Measurements from ENCODE around the gene NFIB. TPM values are rescaled to one million over a fixed set of nuclear protein-coding genes. Genes with fewer than 3 reads are reported as not detected.
A peak's percentile ranks its signal among the peaks of the same experiment; 100 is the strongest.

Gene NFIB
- 153 and 193 TPM in 2 replicates for total RNA-seq

DNA sequence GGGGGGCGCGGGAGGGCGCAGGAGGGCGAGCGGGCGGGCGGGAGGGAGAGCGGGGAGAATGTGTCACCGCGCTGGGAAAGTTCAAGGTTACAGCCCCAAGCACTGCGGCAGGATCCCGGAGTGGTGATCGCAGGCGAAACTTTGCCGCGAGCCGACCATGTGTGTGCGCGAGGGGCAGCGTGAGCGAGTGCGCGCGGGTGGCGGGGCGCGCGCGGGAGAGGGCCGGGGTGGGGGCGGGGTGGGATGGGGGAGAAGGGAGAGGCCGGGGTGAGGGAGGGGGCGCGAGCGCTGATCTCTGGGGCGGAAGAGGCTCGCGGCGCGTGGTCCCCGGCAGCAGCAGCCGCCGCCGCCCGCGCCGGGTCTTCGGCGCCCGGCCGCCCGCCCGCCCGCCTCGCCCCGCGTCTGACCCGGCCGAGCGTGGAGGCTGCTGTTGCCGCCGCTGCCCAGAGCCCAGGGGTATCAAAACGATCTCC lies at the start of gene NFIB:
NFIB (minus strand) TSS at position 191 of the 473 bp plus-strand sequence. CDS start 630 bp downstream, outside the sequence.
- DNase-seq = peak; percentile 73

DNA sequence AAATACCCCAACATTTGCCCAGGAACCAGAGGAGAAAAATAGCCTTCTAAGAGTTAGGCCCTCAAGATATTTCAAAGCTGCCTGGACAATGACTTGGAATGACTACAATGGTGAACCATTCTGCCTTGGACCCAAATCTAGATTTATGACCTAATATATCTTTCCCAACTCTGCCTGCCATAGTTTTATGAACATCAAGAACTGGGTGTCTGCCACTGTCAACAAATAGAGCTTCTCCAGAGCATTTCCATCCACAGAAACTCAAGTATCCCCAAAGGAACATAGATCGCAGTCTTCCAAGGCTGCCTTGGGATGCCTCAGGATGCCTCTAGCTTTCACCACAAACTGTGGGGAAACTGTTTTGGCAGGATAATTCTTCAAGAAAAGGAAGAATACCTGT lies 48.2 kb upstream of the NFIB start:
- no peak for DNase-seq

DNA sequence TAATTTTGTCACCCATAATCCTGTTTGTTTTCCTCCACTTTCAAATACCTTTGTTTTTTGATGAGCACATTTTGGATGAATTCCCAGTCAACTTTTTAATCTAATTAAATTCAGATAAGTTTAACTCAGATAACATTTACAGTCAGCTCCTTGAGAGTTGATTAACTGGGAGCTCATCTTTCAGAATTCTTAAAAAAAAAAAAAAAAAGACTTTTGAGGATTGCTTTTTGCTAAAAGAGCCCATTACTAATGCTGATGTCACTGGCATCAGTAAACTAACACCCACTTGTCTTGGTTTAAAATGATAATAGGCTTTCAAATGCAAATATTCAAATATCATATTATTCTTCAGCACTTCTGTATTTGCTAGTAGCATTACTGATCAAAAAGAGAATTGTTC lies 47.1 kb upstream of the NFIB start:
- DNase-seq = no peak

DNA sequence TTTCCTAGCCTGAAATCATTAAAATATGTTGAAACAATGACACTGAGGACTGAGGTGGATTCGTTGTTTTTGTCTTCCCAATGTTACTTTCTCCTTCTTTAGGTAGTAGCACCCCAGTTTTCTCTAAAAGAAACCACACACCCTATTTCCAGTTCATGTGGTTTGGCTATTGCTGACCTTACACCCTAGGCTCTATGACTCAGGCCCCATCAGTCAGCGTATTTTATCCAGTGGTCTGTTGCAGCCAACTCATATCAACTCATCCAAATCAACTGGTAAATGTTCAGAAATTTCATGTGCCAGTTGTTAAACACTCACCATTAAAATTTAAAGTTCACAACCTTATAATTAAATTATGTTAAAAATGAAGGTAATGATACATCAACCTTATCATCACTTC lies 44.6 kb upstream of the NFIB start:
- DNase-seq = no peak

DNA sequence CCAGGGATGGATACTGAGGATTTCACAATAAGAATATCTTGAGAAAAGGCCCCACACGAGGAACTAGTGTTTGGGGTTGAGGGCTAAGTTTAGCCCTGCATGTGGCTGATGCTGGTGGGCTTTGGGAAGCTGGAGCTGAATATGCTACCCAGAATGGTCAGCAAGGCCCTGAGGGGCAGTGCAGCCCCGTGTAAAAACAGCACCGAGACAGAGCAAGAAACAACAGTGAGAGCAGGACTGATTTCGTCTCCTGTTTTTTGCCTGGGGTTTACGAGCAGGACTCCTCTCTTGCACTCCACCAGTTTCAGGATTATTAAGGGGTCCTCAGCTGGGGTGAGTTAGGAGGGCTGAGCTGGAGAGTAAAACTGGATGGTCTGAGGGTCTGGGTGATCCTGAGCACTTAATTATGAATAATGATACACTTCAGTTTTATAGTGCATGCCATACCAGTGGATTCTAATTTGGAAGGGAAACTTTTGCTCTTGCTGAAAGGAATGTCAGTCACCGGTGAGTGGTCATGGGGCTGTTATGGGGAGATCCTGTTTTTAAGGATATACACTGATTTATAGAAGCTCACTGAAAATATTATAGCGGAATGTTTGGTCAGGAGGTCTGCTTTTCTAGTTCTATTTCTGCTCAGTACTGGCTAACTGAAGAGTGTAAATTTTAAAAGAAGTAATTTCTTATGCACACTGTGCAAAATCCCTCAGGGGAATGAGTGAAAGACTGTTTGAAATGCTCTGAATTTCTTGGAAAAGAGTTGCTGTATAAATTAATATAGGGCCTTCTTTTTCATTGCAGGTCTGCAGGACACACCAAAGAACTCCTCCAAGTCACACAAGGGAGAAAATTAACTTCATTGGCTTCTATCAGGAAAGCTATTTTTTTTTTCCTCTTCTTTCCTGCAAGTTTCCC lies 42.7 kb upstream of the NFIB start:
- DNase-seq = no peak

DNA sequence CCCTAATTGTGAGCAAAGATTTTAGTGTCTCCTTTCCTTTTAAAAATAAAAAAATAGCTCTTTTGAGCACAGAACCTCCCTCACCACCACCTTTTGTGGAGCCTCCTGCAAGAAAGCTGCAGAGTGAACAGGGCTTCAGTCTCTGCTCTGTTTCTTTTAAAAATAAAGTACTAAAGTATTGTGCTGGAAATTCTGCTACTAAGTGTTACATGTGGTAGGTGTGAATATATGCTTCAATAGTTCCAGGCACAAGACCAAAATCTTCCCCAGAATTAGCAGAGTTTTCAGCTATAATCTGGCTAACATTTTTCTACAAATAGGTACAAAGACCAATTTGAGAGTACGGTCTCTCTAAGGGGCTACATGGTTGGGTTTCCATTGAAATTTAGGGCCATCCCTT lies 40.3 kb upstream of the NFIB start:
- DNase-seq = no peak

DNA sequence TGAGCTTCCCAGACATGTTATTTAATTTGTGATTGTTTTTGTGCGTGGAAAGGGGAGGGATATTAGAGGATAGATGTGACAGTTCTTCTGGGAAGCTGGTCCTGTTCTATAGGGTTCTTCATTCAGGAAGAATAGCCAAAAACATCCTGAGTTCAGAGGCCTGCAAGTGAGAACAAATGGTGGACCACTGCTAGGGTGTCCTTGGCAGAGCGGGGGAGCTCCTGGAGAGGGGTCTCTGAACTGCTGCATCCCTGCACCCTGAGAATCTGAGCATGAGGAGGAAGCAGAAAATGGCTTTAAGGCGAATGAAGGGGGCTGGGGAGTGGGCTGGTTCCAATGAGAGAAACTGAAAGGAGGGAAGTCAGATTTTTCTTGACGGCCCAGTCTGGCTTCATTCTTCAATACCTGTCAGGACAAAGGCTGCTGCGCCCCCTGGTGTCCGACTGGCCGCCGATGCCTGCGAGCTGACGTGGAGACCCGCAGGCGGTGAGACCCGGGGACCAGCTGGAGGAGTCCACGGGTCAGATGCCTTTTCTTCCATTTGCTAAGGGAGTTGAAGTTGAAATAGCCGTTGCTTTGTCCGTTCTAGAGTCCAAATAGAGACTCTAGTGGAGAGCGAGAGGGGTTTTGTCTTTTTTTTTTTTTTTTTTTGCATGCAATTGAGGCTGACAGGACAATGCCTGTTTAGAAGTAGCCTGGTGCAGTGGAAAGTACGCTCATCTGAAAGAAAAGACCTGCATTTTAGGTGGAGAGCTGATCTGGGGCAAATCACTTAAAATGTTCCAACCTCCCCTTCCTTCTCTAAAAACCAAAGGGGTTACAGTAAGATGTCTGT lies 39.5 kb upstream of the NFIB start:
- peak; percentile 95 for DNase-seq

DNA sequence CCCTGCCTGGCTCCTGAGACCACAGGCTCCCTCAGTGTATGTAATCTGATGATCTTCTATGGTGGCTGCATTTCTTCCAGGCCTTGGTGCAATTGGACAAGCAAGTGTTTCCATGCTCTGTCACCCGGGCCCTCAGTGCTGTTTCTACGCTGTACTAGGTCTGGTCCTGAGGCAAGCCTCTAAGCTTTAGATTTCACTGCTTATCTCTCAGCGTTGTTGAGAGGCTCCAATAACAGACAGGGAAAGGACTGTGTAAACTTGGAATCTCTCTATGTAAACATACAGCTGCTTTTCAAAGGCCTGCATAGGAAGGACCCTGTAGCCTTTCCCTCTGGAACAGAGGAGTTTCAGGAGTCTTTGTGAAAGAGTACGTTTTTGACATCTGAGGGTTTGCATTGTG lies 38.6 kb upstream of the NFIB start:
- no peak for DNase-seq

DNA sequence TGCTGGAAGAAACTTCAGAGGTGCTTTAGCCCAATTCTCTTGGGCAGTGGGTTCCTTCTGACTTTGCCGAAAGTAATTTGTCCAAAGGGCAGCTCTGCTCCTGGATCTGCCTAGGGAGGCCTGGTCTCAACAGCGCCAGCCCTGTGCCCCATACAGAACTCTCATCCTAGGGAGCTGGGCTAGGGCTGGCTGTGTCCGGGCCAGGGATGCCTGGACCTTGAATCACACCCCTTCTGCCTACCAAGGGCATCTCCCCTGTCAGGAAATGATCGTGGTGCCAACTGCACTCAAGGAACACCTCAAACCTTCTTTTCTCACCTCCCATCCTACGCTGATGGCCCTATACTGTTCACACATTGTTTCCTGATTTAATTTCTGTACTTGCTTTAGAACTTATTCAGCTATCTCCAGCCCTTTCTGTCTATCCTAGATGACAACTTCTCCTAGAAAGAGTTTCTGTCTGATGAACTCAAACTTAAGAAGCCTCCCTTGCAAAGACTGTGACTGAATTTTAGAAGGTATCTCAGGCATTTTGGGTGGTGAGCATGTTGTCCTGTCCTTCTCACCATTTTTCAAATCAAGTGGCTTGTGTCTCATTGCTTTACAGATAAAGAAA lies 37.4 kb upstream of the NFIB start:
- peak; percentile 44 for DNase-seq

DNA sequence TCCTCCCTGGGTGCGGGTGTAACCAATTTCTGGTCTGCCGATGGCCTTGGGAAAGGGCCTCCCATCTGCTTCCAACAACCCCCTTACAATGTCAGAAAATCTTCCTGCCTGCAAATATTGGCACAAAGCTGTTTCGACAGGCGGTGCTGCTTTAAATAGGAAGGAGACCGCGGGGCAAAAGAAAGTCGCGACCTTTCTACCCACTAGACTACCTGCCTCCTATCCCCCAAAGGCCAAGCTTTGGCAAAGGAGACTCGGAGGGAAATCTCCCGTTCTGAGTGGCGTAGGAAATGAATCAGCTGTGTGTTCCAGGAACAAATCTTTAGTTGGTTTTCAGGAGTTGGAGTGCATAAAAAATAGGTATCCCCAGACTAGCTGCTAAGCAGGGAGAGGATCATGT lies 36.8 kb upstream of the NFIB start:
- DNase-seq = peak; percentile 72

DNA sequence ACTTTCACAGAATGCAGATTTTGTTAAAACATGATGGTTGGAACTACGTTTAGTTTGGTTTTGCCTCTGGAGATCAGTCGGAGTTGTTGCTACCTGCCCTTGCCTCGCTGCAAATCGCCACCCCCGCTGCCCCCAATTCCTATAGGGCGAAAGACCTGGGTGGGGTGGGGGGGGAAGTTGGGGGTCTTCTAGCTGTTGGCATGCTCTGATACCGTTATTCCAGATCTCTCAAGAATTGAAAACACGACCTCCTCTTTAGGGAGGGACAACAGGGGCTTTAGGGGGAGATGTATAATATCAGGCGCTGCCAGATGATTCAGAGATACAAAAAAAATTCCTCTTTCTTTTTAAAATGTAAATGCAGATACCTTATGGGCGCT lies 36.4 kb upstream of the NFIB start:
- no peak for DNase-seq

DNA sequence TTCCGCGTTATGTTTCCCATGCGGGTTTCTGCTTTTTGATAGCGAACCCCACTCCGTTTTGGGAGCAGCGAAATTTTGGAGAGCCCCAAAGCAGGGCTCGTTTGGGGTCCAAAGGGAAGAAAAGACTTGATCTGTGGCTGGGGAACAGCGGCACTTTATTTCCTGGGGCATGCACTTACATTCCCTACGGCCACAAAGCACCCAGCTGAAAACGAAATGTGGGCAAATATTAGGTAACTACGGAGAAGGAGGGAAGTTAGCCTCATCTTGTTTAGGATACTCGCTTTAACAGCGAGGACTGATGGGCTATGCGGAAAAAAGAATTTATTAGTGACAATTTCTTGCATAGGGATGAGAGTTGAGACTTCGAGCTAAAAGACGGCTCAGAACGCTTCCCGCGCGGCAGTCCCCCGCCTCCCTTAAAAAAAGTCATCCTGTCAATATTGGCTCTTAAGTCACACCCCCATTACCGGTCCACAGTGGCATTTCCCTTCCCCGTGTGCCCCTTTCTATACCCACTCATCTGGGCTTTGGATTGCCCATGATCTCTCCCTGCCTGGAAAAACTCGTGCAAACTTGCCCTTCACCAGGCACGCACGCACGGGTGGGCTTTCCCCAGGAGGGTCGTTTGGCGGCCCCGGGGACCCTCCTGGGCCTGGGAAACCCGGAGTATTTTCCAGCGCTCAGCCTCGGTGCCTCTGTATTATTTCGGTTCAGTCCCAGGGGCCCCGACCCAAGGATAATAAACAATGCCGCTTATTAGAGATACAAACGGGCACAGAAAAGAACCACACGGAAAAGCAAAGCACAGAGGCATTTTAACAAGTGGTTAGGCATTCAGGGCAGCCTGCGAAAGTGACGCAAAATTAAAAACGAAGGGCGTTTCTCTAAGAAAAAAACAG lies 35.8 kb upstream of the NFIB start:
- peak; percentile 62 for DNase-seq

DNA sequence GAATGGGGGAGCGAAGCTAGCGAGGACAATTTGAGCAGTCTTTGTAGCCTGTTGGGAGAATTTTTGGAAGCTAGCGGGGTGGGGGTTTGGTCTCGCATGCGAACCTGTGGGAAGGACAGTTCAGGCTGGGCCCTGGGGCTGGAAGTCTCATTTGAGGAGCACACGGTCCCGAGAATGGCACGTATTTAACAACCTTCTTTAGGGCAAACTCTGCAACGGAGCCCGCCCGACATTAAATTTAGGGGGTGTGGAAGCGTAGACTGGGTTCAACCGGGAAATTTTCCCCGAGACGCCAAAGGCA lies 35.2 kb upstream of the NFIB start:
- no peak for DNase-seq

DNA sequence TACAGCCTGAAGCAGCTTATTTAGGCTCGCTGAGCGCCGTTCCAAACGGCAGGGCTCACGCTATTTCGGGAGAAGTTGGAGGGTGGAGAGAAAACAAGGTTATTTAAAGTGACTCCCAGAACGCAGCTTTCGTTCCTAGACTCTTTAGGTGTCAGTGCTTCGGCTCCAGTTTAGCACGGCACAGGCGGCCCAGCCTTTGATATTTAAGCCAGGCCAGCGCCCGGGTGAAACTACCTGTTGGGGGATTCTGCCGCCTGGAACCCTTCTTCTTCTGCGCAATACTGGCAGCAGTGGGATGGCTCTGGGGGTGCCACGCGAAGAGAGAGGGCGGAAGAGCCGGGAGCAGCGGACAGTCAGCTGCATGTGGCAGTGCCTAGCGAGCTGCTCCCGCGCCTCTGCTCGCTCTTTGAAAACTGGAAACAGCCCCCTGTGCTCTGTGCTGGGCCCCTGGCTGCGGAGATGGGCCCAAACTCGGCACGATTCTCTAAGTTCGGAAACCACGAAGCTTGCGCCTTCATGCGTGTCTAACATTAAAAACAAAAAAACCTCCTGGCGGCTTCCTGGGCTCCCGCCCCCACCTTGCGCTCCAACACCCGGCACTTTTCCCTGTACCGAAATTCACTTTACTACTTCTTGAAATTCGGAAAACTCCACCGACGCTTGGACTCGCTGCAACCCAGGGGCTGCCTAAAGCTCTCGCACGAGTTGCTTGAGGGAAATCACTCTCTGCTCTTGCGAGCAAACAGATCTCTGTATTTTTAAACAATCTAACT lies 34.6 kb upstream of the NFIB start:
- DNase-seq = peak; percentile 55

DNA sequence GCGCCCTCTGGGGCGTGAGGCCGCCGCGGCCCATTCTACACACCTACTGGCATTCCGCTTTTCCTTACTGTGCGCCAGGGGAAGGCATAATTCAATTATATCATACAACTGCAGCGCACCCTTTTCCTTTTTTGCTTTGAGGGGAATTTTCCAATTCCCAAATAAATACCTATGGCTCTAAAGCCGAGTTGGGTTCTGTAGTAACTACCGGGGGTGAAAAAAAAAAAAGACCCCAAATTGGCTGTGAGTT lies 34.1 kb upstream of the NFIB start:
- peak; percentile 61 for DNase-seq

DNA sequence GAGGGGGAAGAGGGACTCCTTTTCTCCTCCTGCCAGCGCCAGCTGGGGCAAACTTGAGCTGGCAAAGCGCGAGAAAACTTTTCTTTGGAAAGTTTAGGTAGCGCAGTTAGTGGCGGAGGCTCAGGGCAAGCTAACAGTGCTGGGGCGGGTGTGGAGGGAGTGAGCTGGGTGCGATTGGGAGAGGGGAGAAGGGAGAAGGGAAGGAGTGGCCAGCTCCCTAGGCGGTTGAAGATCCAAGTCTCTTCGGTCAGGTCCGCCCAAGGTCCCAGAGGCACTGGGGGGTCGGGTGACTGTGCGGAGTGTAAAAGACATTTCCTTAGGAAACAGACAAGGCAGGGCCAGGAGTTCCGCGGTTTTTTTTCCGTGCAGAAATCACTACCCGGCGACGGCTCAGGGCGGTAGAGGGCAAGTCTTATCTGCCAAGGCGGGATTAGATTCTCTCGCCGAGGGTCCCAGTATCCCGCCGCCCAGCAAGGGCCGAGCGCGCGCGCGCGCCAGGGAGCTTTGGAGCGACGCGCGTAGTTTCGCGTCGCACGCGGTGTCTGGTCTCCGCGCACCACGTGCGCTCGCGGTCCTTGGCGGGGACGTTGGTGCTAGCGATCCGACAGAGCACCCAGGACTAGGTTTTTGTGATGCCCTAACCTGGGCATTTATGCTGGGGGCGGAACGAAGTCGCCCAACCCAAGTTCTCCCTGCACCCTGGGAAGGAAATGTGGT lies 33.6 kb upstream of the NFIB start:
- DNase-seq = peak; percentile 61

DNA sequence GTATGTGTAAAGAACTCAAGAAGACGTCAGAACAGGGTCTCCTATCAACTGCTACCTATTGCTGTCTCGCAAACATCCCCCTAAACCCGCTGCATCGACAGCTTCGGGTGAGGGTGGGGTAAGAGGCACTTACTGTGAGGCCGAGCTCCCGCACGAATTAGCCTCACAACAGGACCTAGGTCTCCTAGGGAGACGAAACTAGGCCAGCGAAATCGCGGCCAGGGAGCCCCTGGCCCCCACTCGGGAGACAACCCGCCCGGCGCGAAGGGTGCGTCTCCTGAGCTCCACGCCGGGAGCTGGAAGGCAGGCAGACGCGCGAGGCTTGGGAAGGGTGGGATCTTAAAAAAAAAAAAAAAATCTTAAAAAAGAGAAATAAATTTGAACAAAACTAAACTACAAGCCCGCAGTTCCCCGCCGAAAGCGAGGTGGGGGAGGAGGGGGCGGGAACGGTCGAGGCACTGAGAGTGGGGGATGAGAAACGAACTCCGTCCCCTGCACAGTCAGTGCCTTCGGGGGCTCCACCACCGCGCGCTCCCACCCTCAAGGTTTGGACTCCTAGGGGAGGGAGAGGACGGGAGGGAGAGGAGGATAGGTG lies 33.0 kb upstream of the NFIB start:
- no peak for DNase-seq

DNA sequence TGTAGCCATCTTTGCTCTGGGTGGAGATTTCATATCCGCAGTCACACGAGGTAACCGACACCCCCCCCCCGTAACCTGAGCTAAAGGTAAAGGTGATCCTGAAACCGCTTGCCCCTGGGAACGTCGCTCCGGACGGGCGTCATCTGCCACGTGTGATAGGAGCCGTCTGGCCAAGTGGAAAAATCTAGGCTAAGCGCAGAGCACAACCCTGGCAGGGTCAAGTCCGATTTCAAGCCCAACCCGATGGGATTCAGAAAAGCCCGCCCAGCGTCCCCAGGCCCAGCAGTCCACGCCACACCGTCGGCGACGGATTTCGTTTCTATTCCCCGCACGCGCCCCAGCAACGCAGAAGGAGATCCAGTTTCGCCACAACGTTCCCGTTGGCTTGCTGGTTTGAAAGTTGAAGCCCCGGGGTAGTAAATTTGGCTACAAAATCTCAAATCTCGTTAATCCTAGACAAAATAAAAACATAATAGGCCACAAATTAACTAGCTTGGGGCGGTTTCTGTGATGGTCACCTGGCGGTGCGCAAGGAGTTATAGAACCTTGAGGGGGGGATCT lies 32.4 kb upstream of the NFIB start:
- no peak for DNase-seq

DNA sequence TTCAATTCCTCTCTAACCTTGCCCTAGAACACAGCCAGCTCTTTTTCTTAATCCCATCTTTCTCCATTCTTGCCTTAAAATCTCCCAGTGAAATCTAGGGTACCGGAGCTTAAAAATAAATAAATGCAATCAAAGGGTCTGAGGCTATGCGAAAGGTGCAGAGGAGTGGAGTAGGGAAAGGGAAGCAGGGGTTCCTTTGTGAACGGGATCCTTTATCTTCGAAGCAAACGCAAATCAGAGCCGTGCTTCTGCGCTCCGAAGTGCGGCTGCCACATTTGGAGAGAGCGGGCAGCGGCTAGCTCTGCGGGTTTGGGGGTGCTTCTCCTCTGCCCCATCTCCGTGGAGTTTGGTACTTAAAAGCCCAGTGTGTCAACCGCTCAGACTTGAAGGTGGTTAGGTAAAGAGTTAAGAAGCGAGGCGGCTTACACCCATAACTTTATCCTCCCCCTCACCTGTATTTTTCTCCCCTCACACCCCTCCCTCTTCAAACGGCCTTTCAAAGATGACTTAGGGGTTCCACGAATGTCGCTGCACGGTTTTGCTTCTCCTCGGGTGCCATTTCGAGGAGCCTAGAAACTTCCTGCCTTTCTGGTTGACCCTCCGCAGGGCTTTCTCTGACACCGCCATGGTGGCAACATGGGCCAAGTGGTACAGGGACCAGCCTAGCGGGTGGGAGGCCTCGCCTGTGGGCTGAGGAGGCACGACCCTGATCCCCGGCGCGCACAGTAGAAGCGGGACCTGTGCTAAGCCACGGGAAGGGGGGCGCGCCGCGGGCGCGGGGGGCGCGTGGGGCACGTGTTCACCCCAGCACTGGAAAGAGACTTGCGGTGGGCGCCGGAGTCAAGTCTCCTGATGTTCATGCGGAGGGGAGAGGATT lies 31.7 kb upstream of the NFIB start:
- no peak for DNase-seq

Measured in dermis blood vessel endothelial cell (primary cell).